ENCODE results near the gene ANK3.

The ANK3 gene

DNA sequence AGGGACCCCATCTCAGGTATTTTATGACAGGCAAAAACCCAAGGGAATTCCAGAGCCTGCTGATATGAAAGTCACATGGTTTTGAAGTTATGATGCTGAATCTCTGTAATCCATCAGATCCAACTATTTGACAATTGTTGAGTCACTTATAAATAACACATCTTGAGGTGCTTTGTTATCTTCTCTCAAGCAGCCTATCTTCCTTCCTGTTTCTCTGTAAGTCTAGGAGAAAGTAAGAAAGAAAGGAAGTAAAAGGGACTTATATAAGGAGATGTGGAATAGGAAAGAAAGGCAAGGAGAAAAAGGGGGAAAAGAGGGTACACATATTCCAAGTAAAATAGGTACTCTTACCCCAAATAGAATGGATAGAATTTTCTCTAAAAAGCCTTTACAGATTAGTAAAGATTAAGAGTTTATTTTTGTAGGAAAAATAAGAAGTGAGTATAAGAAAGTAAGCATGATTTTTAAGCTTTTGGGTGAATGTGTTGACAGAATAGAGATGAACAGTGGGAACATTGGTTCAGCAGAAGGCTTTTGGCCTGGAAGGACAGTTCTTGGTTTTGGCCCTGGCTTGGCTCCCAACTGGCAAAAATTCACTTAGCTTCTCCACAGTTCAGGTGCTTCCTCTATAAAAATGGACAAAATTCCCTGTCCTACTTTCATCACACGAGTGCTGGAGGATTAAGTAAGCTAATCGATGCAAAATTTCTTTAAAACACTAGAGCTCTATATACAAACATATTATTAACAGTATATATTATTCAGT lies 39.6 kb upstream of the ANK3 start:
- no peak for TF ChIP-seq CTCF (IDR thresholded peaks at IDR 0.05; ENCODE audit: extremely low read depth, insufficient read depth, missing control alignments)
- in situ Hi-C loops (cut with MboI; ENCODE audit: low pct_unique_long_range_greater_than_20kb, low sequenced_read_pairs, unreplicated experiment), result loop anchor here (25.0 kb wide), 1 partner anchor 342 kb away; no protein-coding TSS in a partner anchor
- DNase-seq (ENCODE audit: low spot score), result no peak

GRCh38 chr10:60428387-60428737 lies 38.7 kb upstream of the ANK3 start:
- no peak for DNase-seq (ENCODE audit: low spot score)
- in situ Hi-C loops (cut with MboI; ENCODE audit: low pct_unique_long_range_greater_than_20kb, low sequenced_read_pairs, unreplicated experiment), result loop anchor here (25.0 kb wide), 1 partner anchor 341 kb away; no protein-coding TSS in a partner anchor
- TF ChIP-seq CTCF (IDR thresholded peaks at IDR 0.05; ENCODE audit: extremely low read depth, insufficient read depth, missing control alignments), result no peak

DNA sequence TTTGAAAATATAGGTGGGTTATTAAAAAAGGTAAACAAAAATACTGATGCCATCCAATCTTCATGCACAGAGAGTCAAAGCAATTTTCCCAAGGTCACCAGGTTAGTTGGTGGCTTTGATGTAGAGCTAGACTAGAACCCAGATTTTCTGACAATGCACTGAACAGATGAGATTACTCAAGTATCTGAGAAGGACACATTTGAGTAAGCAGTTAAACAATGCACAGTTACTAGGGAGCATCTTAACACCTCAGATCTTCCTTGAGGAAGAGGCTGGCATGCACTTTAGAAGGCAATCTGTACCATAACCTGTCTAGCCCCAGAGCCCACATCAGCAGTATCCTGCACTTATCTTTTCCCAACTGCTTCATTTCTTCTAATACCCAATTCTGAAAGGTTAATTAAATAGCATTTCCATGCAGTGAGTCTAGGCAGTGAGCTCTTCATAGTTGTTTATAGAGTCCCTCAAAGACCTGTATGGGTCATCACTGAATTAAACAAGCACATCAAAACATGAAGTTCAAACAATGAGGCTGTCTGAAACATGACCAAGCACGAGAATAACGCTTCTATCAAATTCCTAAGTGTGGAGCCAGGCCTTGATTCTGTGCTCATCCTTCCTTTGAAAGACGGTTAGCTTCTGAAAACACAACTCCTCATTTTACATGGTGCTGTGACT lies 38.2 kb upstream of the ANK3 start:
- in situ Hi-C loops (cut with MboI; ENCODE audit: low pct_unique_long_range_greater_than_20kb, low sequenced_read_pairs, unreplicated experiment), result loop anchor here (25.0 kb wide), 1 partner anchor 341 kb away; no protein-coding TSS in a partner anchor
- no peak for TF ChIP-seq CTCF (IDR thresholded peaks at IDR 0.05; ENCODE audit: extremely low read depth, insufficient read depth, missing control alignments)
- no peak for DNase-seq (ENCODE audit: low spot score)

DNA sequence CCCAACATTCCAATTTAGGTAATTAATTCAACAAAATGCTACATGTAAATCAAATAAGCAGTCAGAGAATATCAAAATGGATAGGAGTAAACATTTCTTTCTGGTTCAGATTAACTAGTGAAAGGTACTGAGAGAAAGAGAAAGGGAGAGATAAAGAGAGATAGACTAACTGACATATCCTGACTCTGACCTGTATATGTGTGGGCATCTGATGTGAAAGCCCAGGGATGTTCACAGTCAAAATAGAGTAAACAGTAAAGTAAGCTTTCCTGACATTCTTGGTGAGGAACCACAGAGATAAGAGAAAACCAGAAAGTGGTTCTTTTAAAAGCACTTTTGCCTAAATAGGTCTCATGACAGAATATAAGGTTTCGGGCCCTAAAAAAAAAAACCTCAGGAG lies 37.5 kb upstream of the ANK3 start:
- DNase-seq (ENCODE audit: low spot score), result no peak
- TF ChIP-seq CTCF (IDR thresholded peaks at IDR 0.05; ENCODE audit: extremely low read depth, insufficient read depth, missing control alignments), result no peak
- in situ Hi-C loops (cut with MboI; ENCODE audit: low pct_unique_long_range_greater_than_20kb, low sequenced_read_pairs, unreplicated experiment), result loop anchor here (25.0 kb wide), 1 partner anchor 340 kb away; no protein-coding TSS in a partner anchor

DNA sequence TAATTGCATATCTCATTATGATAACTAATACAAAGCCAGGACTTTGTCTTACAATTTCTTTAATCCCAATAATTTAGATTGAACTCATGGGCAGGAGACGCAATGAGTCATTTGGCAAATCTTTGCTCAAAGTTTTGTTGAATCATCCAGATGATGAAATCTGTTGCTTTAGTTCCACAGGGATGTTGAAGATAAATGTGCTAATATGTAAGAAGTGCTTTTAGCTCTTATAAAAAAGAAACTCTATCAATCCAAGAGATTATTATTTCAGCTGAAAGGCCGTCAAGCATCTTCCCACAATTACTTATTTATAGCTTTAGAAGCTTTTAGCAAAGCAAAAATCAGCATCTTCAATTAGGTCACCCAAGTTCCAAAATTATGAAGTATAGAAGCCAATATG lies 36.8 kb upstream of the ANK3 start:
- TF ChIP-seq CTCF (IDR thresholded peaks at IDR 0.05; ENCODE audit: extremely low read depth, insufficient read depth, missing control alignments), result no peak
- in situ Hi-C loops (cut with MboI; ENCODE audit: low pct_unique_long_range_greater_than_20kb, low sequenced_read_pairs, unreplicated experiment), result loop anchor here (25.0 kb wide), 1 partner anchor 339 kb away; no protein-coding TSS in a partner anchor
- DNase-seq (ENCODE audit: low spot score), result no peak

DNA sequence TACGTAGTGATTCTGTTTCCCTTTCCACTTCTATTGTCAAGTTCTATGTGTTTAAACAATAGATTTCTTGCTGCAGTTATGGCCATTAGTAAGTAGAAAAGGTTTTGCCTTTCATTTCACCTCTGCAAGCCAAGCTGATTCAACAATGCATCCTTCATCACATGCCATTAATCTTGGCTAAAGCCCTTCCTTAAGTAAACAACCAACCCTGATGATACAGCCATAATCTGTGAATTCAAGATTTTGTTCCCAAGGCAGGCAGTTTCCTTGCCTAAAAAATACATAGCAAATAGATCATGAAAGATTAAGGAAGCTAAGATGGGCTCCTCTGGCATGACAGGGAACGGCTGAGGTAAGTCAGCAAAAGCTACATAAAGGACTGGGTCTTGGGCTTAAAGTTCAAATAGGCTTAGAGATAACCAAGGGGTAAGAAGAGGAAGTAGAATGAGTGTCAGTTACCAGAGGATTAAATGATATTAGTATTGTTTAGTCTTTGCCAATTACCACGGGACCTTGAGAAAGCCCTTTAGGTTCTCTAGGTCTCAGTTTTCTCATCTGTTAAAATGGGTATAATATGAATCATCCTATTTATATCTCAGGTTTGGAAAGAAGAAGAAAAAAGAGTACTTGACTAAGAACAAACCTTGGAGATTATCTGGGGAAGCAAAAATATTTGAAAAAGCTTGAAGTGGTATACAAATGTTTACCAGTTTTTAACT lies 35.9 kb upstream of the ANK3 start:
- no peak for TF ChIP-seq CTCF (IDR thresholded peaks at IDR 0.05; ENCODE audit: extremely low read depth, insufficient read depth, missing control alignments)
- in situ Hi-C loops (cut with MboI; ENCODE audit: low pct_unique_long_range_greater_than_20kb, low sequenced_read_pairs, unreplicated experiment), result loop anchor here (25.0 kb wide), 1 partner anchor 338 kb away; no protein-coding TSS in a partner anchor
- no peak for DNase-seq (ENCODE audit: low spot score)

All from GM13977 (cell line).